Measurements from ENCODE around the gene EDRF1.

DNA sequence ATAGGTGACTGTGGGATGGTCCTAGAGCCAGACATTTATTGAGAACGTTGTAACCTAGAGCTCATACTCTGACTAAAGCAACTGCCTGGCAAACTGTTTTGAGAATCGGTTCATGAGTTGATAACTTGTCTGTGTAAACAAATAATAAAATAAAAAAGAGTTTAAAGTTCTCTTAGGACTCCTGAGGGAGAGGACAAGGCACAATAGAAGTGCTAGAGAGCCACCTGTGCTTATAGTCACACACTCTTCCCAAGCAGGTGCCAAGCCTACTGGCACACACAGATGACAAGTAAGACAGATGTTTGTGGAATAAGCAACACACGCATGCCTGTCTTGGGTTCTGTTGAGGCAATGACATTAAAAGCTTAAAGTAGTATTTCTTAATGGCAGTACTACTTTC lies 7.9 kb downstream of the EDRF1 start:
- TF ChIP-seq PATZ1 (CRISPR knock-in tag; IDR thresholded peaks at IDR 0.05; ENCODE audit: borderline replicate concordance) (no peak), ZNF8 (CRISPR knock-in tag; IDR thresholded peaks at IDR 0.05) (no peak), ZFP3 (CRISPR knock-in tag; IDR thresholded peaks at IDR 0.05) (no peak), RARB (CRISPR knock-in tag; IDR thresholded peaks at IDR 0.05) (no peak), ZC3H10 (CRISPR knock-in tag; IDR thresholded peaks at IDR 0.05) (no peak), CSRNP3 (CRISPR knock-in tag; IDR thresholded peaks at IDR 0.05) (no peak), ARNTL (CRISPR knock-in tag; IDR thresholded peaks at IDR 0.05; ENCODE audit: borderline replicate concordance, low read depth) (no peak), BACH2 (CRISPR knock-in tag; IDR thresholded peaks at IDR 0.05; ENCODE audit: borderline replicate concordance) (no peak), PPARA (CRISPR knock-in tag; IDR thresholded peaks at IDR 0.05; ENCODE audit: borderline replicate concordance) (no peak), ESRRG (CRISPR knock-in tag; IDR thresholded peaks at IDR 0.05) (no peak), ZNF70 (CRISPR knock-in tag; IDR thresholded peaks at IDR 0.05) (no peak)
- TF ChIP-seq, protein P1, sequence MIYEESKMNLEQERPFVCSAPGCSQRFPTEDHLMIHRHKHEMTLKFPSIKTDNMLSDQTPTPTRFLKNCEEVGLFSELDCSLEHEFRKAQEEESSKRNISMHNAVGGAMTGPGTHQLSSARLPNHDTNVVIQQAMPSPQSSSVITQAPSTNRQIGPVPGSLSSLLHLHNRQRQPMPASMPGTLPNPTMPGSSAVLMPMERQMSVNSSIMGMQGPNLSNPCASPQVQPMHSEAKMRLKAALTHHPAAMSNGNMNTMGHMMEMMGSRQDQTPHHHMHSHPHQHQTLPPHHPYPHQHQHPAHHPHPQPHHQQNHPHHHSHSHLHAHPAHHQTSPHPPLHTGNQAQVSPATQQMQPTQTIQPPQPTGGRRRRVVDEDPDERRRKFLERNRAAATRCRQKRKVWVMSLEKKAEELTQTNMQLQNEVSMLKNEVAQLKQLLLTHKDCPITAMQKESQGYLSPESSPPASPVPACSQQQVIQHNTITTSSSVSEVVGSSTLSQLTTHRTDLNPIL (CRISPR knock-in tag; IDR thresholded peaks at IDR 0.05; ENCODE audit: low read depth): no peak
- TF ChIP-seq, protein P2, sequence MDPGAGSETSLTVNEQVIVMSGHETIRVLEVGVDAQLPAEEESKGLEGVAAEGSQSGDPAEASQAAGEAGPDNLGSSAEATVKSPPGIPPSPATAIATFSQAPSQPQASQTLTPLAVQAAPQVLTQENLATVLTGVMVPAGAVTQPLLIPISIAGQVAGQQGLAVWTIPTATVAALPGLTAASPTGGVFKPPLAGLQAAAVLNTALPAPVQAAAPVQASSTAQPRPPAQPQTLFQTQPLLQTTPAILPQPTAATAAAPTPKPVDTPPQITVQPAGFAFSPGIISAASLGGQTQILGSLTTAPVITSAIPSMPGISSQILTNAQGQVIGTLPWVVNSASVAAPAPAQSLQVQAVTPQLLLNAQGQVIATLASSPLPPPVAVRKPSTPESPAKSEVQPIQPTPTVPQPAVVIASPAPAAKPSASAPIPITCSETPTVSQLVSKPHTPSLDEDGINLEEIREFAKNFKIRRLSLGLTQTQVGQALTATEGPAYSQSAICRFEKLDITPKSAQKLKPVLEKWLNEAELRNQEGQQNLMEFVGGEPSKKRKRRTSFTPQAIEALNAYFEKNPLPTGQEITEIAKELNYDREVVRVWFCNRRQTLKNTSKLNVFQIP (CRISPR knock-in tag; IDR thresholded peaks at IDR 0.05; ENCODE audit: borderline replicate concordance, low read depth): no peak
